Parathyroid adenoma (tissue), 2 donors: Measurements from ENCODE around the gene TAOK3.

ENCODE experiments used
- H2AFZ ChIP-seq: fragments of 300-600 bp; sonication (generic); one replicate; pipeline ENCODE4 v1.7.0; 2017; ENCODE audit warnings: antibody characterized with exemption, mild to moderate bottlenecking
- H3K27ac ChIP-seq: fragments of 300-600 bp; sonication (generic); one replicate; pipeline ENCODE4 v1.7.0; 2017
- H3K27me3 ChIP-seq: fragments of 300-600 bp; sonication (generic); one replicate; pipeline ENCODE4 v1.7.0; 2017; ENCODE audit warnings: low read length; ENCODE audit not compliant: control insufficient read depth, insufficient read depth
- H3K36me3 ChIP-seq: fragments of 300-600 bp; sonication (generic); one replicate; pipeline ENCODE4 v1.7.0; 2017; ENCODE audit warnings: low read length; ENCODE audit not compliant: control insufficient read depth, insufficient read depth
- H3K4me1 ChIP-seq: fragments of 300-600 bp; sonication (generic); one replicate; pipeline ENCODE4 v1.7.0; 2017; ENCODE audit warnings: control low read depth
- H3K4me2 ChIP-seq: fragments of 300-600 bp; sonication (generic); one replicate; pipeline ENCODE4 v1.7.0; 2017; ENCODE audit warnings: low read length
- H3K4me3 ChIP-seq: fragments of 300-600 bp; sonication (generic); one replicate; pipeline ENCODE4 v1.7.0; 2017; ENCODE audit warnings: low read depth, low read length
- H3K79me2 ChIP-seq: fragments of 300-600 bp; sonication (generic); one replicate; pipeline ENCODE4 v1.7.0; 2017; ENCODE audit warnings: control low read depth
- H3K9ac ChIP-seq: fragments of 300-600 bp; sonication (generic); one replicate; pipeline ENCODE4 v1.7.0; 2017; ENCODE audit warnings: mild to moderate bottlenecking
- H3K9me3 ChIP-seq: fragments of 300-600 bp; sonication (generic); one replicate; pipeline ENCODE4 v1.7.0; 2017; ENCODE audit warnings: low read length; ENCODE audit not compliant: control insufficient read depth
- TF ChIP-seq, protein P1 (sequence below): fragments of 300-600 bp; sonication (generic); IDR thresholded peaks from one replicate; pipeline ENCODE4 v1.7.0; 2017; ENCODE audit warnings: antibody characterized with exemption, mild to moderate bottlenecking
- donor health status: primary hyperparathyroidism.

The TAOK3 gene

DNA sequence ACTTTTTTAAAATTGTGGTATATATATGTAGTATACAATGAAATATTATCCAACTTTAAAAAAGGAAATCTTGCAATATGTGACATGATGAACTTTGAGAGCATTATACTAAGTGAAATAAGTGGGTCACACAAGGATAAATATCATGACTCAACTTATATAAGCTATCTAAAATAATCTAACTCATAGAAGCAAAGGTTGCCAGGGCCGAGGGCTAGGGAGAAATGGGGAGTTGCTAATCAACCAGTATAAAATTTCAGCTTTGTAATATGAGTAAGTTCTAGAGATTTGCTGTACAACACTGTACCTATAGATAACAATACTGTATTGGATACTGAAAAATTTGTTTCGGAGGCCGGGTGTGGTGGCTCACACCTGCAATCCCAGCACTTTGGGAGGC, 38.5 kb downstream of the TAOK3 start:
- TF ChIP-seq, protein P1, sequence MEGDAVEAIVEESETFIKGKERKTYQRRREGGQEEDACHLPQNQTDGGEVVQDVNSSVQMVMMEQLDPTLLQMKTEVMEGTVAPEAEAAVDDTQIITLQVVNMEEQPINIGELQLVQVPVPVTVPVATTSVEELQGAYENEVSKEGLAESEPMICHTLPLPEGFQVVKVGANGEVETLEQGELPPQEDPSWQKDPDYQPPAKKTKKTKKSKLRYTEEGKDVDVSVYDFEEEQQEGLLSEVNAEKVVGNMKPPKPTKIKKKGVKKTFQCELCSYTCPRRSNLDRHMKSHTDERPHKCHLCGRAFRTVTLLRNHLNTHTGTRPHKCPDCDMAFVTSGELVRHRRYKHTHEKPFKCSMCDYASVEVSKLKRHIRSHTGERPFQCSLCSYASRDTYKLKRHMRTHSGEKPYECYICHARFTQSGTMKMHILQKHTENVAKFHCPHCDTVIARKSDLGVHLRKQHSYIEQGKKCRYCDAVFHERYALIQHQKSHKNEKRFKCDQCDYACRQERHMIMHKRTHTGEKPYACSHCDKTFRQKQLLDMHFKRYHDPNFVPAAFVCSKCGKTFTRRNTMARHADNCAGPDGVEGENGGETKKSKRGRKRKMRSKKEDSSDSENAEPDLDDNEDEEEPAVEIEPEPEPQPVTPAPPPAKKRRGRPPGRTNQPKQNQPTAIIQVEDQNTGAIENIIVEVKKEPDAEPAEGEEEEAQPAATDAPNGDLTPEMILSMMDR: no peak
- Histone ChIP-seq H3K4me1 (no peaks in the 10 kb centered on the region), H3K79me2 (peaks cover 2% of the 10 kb centered on the region), H2AFZ (no peak overlapping the region), H3K9me3 (no peaks in the 10 kb centered on the region), H3K4me3 (no peak overlapping the region), H3K27ac (no peak overlapping the region), H3K27me3 (no peaks in the 10 kb centered on the region), H3K4me2 (no peak overlapping the region), H3K36me3 (no peaks in the 10 kb centered on the region), H3K9ac (no peak overlapping the region)

DNA sequence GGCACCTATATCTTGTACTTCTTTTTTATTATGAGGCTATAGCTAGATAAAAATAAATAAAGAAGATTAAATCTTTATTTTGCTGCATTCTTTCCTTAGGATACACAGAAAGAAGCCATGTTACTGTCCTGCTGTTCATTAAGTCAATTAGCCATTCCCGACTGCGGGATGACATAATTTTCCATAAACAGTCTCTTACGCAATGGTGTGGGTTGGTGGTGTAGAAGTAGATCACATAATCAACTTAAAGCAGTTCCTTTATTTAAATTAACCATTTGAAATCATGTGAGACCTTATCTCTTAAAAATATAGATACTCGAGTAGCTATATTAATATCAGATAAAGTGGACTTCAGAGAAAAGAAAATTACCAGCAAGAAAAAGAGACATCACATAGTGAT, 40.2 kb downstream of the TAOK3 start:
- H3K9me3 ChIP-seq: no peaks in the 10 kb centered on the region
- H3K27me3 ChIP-seq: no peaks in the 10 kb centered on the region
- H3K4me3 ChIP-seq: no peak overlapping the region
- TF ChIP-seq, protein P1: no peak
- H3K4me2 ChIP-seq: no peak overlapping the region
- peaks cover 8% of the 10 kb centered on the region for H3K4me1 ChIP-seq
- no peak overlapping the region for H2AFZ ChIP-seq
- H3K27ac ChIP-seq: no peak overlapping the region
- H3K36me3 ChIP-seq: no peaks in the 10 kb centered on the region
- no peak overlapping the region for H3K9ac ChIP-seq
- H3K79me2 ChIP-seq: peaks cover 2% of the 10 kb centered on the region

DNA sequence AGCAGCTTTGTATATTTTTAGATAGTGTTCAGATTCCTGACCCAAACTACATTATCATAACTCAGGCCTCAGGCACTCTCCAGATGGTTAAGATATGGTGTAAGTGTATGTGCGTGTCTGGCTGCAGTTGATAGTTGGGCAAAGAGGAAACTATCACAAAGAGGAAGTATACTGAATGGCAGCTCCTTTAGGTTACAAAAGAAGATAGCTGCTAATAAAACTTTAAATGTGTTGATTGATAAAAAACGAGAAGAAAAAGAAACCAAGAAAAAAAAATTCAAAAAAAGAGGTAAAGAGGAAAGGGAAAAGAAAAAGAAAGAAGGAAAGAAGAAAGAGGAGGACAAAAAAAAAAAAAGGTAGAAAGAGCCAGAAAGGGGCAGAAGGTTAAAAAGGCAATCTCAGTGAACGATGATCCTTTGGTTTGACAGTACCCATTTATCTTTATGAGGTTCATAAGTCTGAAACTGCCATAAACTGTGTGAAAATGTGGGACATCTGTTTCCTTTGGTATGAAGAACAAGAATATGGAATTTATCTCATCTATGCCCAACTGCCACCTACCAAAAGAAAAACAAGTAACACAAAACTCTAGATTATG, 42.2 kb downstream of the TAOK3 start:
- TF ChIP-seq, protein P1: no peak
- Histone ChIP-seq H3K79me2 (peaks cover 2% of the 10 kb centered on the region), H3K9ac (no peak overlapping the region), H3K4me1 (peaks cover 8% of the 10 kb centered on the region), H3K27me3 (no peaks in the 10 kb centered on the region), H3K27ac (no peak overlapping the region), H2AFZ (no peak overlapping the region), H3K36me3 (no peaks in the 10 kb centered on the region), H3K4me2 (peak overlapping the region; percentile 46), H3K4me3 (no peak overlapping the region), H3K9me3 (no peaks in the 10 kb centered on the region)

DNA sequence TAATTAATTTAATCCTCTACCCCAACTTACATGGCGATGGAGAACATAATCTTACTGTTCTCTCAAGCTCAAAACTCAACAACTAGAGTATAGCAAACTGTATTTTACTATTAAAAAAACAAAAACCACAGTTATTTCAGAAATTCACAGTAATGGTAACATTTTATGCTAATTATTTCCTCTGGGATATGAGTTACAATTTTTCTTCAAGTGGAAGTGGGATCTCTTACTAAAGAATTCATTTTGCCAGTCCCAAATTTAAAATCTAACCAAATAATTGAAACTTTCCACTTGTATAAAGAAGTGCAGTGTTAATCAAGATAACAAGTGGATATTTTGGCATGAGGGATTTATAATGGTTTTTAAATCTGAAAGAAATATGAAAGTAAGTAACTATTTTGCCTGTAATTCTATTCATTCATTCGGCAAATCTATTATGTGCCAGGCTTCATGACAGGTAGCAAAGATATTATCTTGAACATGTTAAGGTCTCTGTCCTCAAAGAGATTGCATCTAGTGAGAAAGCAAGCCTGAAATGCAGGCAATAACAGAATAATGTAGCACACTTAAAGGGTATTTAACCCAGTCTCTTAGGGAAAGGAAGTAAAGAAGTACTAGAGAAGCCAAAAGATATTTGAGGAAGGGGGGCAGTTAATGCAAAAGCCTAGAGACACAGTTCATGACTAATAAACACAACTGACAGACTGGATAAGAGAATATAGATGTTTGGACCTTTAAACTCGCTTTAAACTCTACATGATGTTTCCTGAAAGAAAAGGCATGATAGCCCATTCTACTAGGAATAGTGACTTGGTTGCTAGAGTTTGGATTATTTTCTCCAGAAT, 44.0 kb downstream of the TAOK3 start:
- peaks cover 2% of the 10 kb centered on the region for H3K79me2 ChIP-seq
- H3K27ac ChIP-seq: no peak overlapping the region
- TF ChIP-seq, protein P1: no peak
- no peaks in the 10 kb centered on the region for H3K36me3 ChIP-seq
- H3K9ac ChIP-seq: no peak overlapping the region
- no peak overlapping the region for H3K4me3 ChIP-seq
- H3K9me3 ChIP-seq: no peaks in the 10 kb centered on the region
- H3K4me1 ChIP-seq: peaks cover 8% of the 10 kb centered on the region
- peak overlapping the region; percentile 16 for H3K4me2 ChIP-seq
- H2AFZ ChIP-seq: no peak overlapping the region
- no peaks in the 10 kb centered on the region for H3K27me3 ChIP-seq
